ENCODE measurements around the gene DPM1. TPM values are rescaled to one million over a fixed set of nuclear protein-coding genes. Genes with fewer than 3 reads are reported as not detected.

DPM1 gene
- total RNA-seq, 1 experiment from 2014 or later: 65.5 TPM

DNA sequence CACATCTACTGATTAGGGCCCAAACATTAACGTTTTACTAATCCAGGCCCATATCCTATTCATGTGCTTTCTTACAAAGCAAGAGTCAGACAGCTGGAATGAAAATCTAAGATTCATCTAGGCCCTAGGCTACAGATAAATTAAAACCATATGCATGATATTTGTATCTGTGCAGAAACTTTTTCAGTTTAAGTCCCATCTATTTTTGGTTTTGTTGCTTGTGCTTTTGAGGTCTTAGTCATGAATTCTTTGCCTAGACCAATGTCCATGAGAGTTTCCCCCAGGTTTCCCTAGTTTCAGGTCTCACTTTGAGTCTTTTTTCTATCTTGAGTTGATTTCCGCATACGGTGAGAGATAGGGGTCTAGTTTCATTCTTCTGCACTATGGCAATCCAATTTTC is 47.3 kb downstream of the DPM1 start:
- Histone ChIP-seq H3K9me2 (ENCODE audit: insufficient read depth) (no peaks in the 10 kb centered on the region), H3K4me1 (ENCODE audit: control insufficient read depth in 1 of 2, insufficient read depth in 2 of 2, low read length in 2 of 2) (peaks cover 0 to 9% of the 10 kb centered on the region in 2 experiments; a peak in 1 of 4 replicates), H3K4me3 (replicated peaks in 1 of 2; ENCODE audit: low read depth in 1 of 2, low read length in 2 of 2) (no peak overlapping the region), H2AFZ (ENCODE audit: low read depth, low read length, poor library complexity, severe bottlenecking) (no peak overlapping the region), H3K9me3 (ENCODE audit: control insufficient read depth in 1 of 2, insufficient read depth in 1 of 2, low read depth in 1 of 2, low read length in 2 of 2) (no peaks in the 10 kb centered on the region), H3K79me2 (ENCODE audit: insufficient read depth, low read length) (peaks cover 99% of the 10 kb centered on the region), H3K27me3 (ENCODE audit: insufficient read depth, low read length) (no peaks in the 10 kb centered on the region), H3K4me2 (ENCODE audit: low read length) (no peak overlapping the region), H4K20me1 (ENCODE audit: insufficient read depth) (peaks cover 35% of the 10 kb centered on the region; the same call in 1 of the 2 replicates), H3K36me3 (ENCODE audit: control insufficient read depth in 1 of 2, insufficient read depth in 2 of 2, low read length in 2 of 2) (peaks cover 7 to 19% of the 10 kb centered on the region in 2 experiments; a peak in 2 of 4 replicates), H3K9ac (ENCODE audit: low read length) (no peak overlapping the region), H3K27ac (ENCODE audit: low read depth, low read length) (no peak overlapping the region)
- intact Hi-C loops (cut with micrococcal nuclease): no loop called here
- CTCF ChIA-PET: interaction anchor here (1.4 kb wide), 1 partner anchor 18 kb away, joined by 3 read pairs; no protein-coding TSS in a partner anchor
- POLR2A ChIA-PET: no interaction called here
- ATAC-seq (no peak), DNase-seq (ENCODE audit: low read depth, low spot score) (no peak)
- RAD21 ChIA-PET (ENCODE audit: low non-redundant PET in 1 of 2, low total read pairs in 2 of 2, uncharacterized antibody in 2 of 2, unreplicated experiment in 2 of 2): no interaction called here
- no peak for TF ChIP-seq EZH2 (IDR thresholded peaks at IDR 0.05)
- TF ChIP-seq SIN3A (IDR thresholded peaks at IDR 0.05; ENCODE audit: low read depth): no peak
- TF ChIP-seq YY1 (IDR thresholded peaks at IDR 0.05; ENCODE audit: extremely low read depth, insufficient replicate concordance, low read depth, low read length): no peak
- TF ChIP-seq JUND (IDR thresholded peaks at IDR 0.05): no peak
- TF ChIP-seq, protein P1, sequence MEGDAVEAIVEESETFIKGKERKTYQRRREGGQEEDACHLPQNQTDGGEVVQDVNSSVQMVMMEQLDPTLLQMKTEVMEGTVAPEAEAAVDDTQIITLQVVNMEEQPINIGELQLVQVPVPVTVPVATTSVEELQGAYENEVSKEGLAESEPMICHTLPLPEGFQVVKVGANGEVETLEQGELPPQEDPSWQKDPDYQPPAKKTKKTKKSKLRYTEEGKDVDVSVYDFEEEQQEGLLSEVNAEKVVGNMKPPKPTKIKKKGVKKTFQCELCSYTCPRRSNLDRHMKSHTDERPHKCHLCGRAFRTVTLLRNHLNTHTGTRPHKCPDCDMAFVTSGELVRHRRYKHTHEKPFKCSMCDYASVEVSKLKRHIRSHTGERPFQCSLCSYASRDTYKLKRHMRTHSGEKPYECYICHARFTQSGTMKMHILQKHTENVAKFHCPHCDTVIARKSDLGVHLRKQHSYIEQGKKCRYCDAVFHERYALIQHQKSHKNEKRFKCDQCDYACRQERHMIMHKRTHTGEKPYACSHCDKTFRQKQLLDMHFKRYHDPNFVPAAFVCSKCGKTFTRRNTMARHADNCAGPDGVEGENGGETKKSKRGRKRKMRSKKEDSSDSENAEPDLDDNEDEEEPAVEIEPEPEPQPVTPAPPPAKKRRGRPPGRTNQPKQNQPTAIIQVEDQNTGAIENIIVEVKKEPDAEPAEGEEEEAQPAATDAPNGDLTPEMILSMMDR (IDR thresholded peaks at IDR 0.05 in 2 of 3, conservative IDR thresholded peaks at IDR 0.05 in 1 of 3; ENCODE audit: borderline replicate concordance in 1 of 3, insufficient read depth in 1 of 3, low read depth in 2 of 3, low read length in 2 of 3): no peak
- TF ChIP-seq EZH2phosphoT487 (IDR thresholded peaks at IDR 0.05; ENCODE audit: borderline replicate concordance): no peak
- no peak for TF ChIP-seq TCF7L2 (IDR thresholded peaks at IDR 0.05; ENCODE audit: borderline replicate concordance, extremely low read depth, insufficient read depth, insufficient read length)
- TF ChIP-seq CEBPB (IDR thresholded peaks at IDR 0.05; ENCODE audit: low read depth): no peak
- no peak for TF ChIP-seq EGR1 (IDR thresholded peaks at IDR 0.05; ENCODE audit: low read depth)
- no peak for TF ChIP-seq POLR2A (IDR thresholded peaks at IDR 0.05; ENCODE audit: borderline replicate concordance, extremely low read depth, insufficient read depth, insufficient read length)
- no peak for TF ChIP-seq ZFX (IDR thresholded peaks at IDR 0.05)
- no peak for TF ChIP-seq ELF1 (IDR thresholded peaks at IDR 0.05; ENCODE audit: borderline replicate concordance, low read depth)
- TF ChIP-seq ZNF274 (IDR thresholded peaks at IDR 0.05; ENCODE audit: low read depth, low read length): no peak
- TF ChIP-seq, protein P2, sequence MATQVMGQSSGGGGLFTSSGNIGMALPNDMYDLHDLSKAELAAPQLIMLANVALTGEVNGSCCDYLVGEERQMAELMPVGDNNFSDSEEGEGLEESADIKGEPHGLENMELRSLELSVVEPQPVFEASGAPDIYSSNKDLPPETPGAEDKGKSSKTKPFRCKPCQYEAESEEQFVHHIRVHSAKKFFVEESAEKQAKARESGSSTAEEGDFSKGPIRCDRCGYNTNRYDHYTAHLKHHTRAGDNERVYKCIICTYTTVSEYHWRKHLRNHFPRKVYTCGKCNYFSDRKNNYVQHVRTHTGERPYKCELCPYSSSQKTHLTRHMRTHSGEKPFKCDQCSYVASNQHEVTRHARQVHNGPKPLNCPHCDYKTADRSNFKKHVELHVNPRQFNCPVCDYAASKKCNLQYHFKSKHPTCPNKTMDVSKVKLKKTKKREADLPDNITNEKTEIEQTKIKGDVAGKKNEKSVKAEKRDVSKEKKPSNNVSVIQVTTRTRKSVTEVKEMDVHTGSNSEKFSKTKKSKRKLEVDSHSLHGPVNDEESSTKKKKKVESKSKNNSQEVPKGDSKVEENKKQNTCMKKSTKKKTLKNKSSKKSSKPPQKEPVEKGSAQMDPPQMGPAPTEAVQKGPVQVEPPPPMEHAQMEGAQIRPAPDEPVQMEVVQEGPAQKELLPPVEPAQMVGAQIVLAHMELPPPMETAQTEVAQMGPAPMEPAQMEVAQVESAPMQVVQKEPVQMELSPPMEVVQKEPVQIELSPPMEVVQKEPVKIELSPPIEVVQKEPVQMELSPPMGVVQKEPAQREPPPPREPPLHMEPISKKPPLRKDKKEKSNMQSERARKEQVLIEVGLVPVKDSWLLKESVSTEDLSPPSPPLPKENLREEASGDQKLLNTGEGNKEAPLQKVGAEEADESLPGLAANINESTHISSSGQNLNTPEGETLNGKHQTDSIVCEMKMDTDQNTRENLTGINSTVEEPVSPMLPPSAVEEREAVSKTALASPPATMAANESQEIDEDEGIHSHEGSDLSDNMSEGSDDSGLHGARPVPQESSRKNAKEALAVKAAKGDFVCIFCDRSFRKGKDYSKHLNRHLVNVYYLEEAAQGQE (IDR thresholded peaks at IDR 0.05; ENCODE audit: low read depth): no peak
- TF ChIP-seq, protein P3, sequence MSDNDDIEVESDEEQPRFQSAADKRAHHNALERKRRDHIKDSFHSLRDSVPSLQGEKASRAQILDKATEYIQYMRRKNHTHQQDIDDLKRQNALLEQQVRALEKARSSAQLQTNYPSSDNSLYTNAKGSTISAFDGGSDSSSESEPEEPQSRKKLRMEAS (IDR thresholded peaks at IDR 0.05): no peak
- BruUV-seq (replicated peaks): no TSS peak

Measured in HCT116 (cell line).